Hepatocyte (in vitro differentiated cells): ENCODE results near the gene CCDC182.

Experiments used
- EZH2 ChIP-seq: fragments of 200-600 bp; sonication (generic); IDR thresholded peaks from 2 replicates; pipeline ENCODE4 v1.6.1; 2016; ENCODE audit warnings: antibody characterized with exemption, mild to moderate bottlenecking, borderline replicate concordance
- TF ChIP-seq, protein P1 (sequence below): fragments of 200-600 bp; sonication (generic); IDR thresholded peaks from 2 replicates; pipeline ENCODE4 v1.5.1; 2016; ENCODE audit warnings: antibody characterized with exemption, mild to moderate bottlenecking; ENCODE audit not compliant: poor library complexity

DNA sequence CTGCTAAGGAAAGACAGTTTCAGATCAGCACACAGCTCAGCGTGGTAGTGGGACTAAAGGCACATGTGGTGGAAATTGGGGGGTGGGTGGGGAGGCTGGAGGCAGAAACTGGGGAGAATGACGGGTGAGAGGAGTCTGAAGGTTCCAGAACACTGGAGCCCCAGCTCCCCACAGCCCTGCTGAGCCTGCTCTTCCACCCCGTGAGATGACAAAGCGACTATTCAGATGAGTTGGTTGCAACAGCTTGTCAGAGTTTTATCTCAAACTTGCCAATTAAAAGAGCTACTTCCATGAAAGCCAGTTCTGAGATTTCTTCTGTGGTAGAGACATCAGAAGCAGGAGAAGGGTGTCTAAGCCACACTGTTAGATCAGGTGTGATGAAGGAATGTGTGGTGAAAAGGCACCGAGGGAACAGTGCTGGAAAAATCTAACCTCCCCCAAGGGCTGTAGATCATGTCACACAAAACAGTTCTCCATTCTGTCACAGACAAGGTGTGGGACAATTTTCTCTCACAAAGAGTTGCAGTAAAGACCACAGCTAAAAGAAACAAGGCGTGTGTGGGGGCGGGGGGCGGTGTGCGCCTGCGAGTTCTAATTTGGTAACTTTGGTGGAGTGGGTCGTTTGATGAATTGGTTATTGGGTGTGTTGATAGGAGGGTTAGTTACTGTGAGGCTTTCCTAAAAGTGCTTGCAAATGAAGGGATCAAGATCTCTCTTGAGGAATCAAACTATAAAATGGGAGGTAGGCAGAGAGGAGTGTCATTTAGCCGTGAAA is 39.0 kb downstream of the CCDC182 start:
- TF ChIP-seq, protein P1, sequence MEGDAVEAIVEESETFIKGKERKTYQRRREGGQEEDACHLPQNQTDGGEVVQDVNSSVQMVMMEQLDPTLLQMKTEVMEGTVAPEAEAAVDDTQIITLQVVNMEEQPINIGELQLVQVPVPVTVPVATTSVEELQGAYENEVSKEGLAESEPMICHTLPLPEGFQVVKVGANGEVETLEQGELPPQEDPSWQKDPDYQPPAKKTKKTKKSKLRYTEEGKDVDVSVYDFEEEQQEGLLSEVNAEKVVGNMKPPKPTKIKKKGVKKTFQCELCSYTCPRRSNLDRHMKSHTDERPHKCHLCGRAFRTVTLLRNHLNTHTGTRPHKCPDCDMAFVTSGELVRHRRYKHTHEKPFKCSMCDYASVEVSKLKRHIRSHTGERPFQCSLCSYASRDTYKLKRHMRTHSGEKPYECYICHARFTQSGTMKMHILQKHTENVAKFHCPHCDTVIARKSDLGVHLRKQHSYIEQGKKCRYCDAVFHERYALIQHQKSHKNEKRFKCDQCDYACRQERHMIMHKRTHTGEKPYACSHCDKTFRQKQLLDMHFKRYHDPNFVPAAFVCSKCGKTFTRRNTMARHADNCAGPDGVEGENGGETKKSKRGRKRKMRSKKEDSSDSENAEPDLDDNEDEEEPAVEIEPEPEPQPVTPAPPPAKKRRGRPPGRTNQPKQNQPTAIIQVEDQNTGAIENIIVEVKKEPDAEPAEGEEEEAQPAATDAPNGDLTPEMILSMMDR: no peak
- no peak for TF ChIP-seq EZH2
